ENCODE measurements around the gene DHRSX. TPM values are rescaled to one million over a fixed set of nuclear protein-coding genes. Genes with fewer than 3 reads are reported as not detected.

The DHRSX gene
- total RNA-seq, 1 experiment from 2014 or later: 29.2 TPM

Other genes with a start within 250 kb of the DHRSX start
- gene ZBED1, start within 50 bp of the DHRSX start, total RNA-seq (2014; rRNA removed): 50.3 and 53.0 TPM in 2 replicates
- 282 and 322 TPM in 2 replicates for gene CD99, start 190.3 kb upstream of the DHRSX start, total RNA-seq (2014; rRNA removed)

Data from LHCN-M2 (cell line).